T-cell (primary cell): Measurements from ENCODE around the gene ISL2. TPM values are rescaled to one million over a fixed set of nuclear protein-coding genes. Genes with fewer than 3 reads are reported as not detected.

ENCODE experiments used
- ATAC-seq, 4 experiments: fragments of 200-7000 bp in 3 of 4; fragments of 150-1000 bp in 1 of 4; cut with Tn5 transposase; replicated peaks in 1 of 4; 1 replicate in 3 of 4; 2 replicates in 1 of 4; pipeline ENCODE4 v1.10.0; 2021; ENCODE audit warnings: moderate library complexity in 3 of 4, mild to moderate bottlenecking in 2 of 4, moderate number of reproducible peaks in 1 of 4
- CTCF ChIA-PET, 2 donors: fragments of 300-600 bp; sonication (Branson Sonifier 250); formaldehyde crosslinking; loops; one replicate each; lab custom pipeline; 2022; ENCODE audit warnings: antibody characterized with exemption in 2 of 2; lab: Charles Lee
- POLR2A ChIA-PET, 2 donors: fragments of 300-600 bp; sonication (Branson Sonifier 250); formaldehyde crosslinking; loops; one replicate each; lab custom pipeline; 2022; ENCODE audit warnings: antibody characterized with exemption in 2 of 2; lab: Charles Lee
- DNase-seq, 35 experiments: peaks; one replicate each; pipeline versions ENCODE4 v3.0.0 to v3.0.0-alpha.2; 2013 to 2023
- H3K27ac ChIP-seq: one replicate; pipeline ENCODE4 v1.5.1; 2013; ENCODE audit warnings: low read length
- H3K27me3 ChIP-seq, 2 experiments: replicated peaks in 1 of 2; 1 replicate in 1 of 2; 2 replicates in 1 of 2; pipeline versions ENCODE4 v1.6.1 to v1.7.0; 2013; ENCODE audit warnings: low read length in 1 of 2, mixed read lengths in 1 of 2; ENCODE audit not compliant: control insufficient read depth in 2 of 2, insufficient read depth in 2 of 2; ENCODE audit errors: extremely low read depth in 1 of 2
- H3K36me3 ChIP-seq, 2 donors: 1 replicate in 1 of 2; 2 replicates in 1 of 2; pipeline versions ENCODE4 v1.6.1 to v1.7.0; 2013; ENCODE audit warnings: low read length in 1 of 2; ENCODE audit not compliant: control insufficient read depth in 2 of 2, insufficient read depth in 1 of 2; ENCODE audit errors: extremely low read depth in 1 of 2
- H3K4me1 ChIP-seq, 2 experiments: 1 replicate in 1 of 2; 2 replicates in 1 of 2; pipeline versions ENCODE4 v1.6.1 to v1.7.0; 2013; ENCODE audit warnings: low read length in 2 of 2, mixed read lengths in 1 of 2; ENCODE audit not compliant: insufficient read depth in 2 of 2, control insufficient read depth in 1 of 2; ENCODE audit errors: extremely low read depth in 1 of 2
- H3K4me3 ChIP-seq, 2 donors: 1 replicate in 1 of 2; 2 replicates in 1 of 2; pipeline versions ENCODE4 v1.5.1 to v1.7.0; 2013; ENCODE audit warnings: mild to moderate bottlenecking in 2 of 2, low read length in 1 of 2, moderate library complexity in 1 of 2; ENCODE audit not compliant: control insufficient read depth in 1 of 2; ENCODE audit errors: extremely low read depth in 1 of 2
- H3K9me3 ChIP-seq: 2 replicates; pipeline ENCODE4 v1.7.0; 2013
- H3K27ac Mint-ChIP-seq, 2 donors: one replicate each; pipeline ENCODE4 v1.8.0; 2020 to 2021; ENCODE audit warnings: mild to moderate bottlenecking in 2 of 2, mixed read lengths in 2 of 2
- H3K27me3 Mint-ChIP-seq, 2 donors: one replicate each; pipeline ENCODE4 v1.8.0; 2021 to 2022; ENCODE audit warnings: mixed read lengths in 2 of 2
- H3K36me3 Mint-ChIP-seq: one replicate; pipeline ENCODE4 v1.8.0; 2021; ENCODE audit warnings: mixed read lengths
- H3K4me1 Mint-ChIP-seq, 3 donors: one replicate each; pipeline ENCODE4 v1.8.0; 2020 to 2022; ENCODE audit warnings: mixed read lengths in 3 of 3, mild to moderate bottlenecking in 1 of 3
- H3K4me3 Mint-ChIP-seq, 3 donors: one replicate each; pipeline ENCODE4 v1.8.0; 2020 to 2022; ENCODE audit warnings: mild to moderate bottlenecking in 3 of 3, mixed read lengths in 3 of 3, moderate library complexity in 3 of 3
- H3K9me3 Mint-ChIP-seq, 3 donors: one replicate each; pipeline ENCODE4 v1.8.0; 2020 to 2022; ENCODE audit warnings: mixed read lengths in 3 of 3
- WGBS: methylation state at CpG from one replicate; pipeline ENCODE4 v1.1.5; 2013; ENCODE audit warnings: missing lambda C conversion rate; ENCODE audit not compliant: insufficient coverage; 5-methylcytosine and 5-hydroxymethylcytosine counted together
- total RNA-seq, 35 experiments: library from RNA in 6 of 35; stranded (reverse) in 6 of 35; fragments of 120-200 nt in 1 of 35; gene quantifications; one replicate each; pipeline versions ENCODE4 v1.2.1 to v1.2.4 and lab custom pipeline; 2013 to 2026

ISL2 gene
- total RNA-seq, 5 donors from 2014 or later (not counting 1 experiment from before 2014, with no cell fraction given) = 0.23 to 0.44 (median 0.26) TPM; not detected in 2

DNA sequence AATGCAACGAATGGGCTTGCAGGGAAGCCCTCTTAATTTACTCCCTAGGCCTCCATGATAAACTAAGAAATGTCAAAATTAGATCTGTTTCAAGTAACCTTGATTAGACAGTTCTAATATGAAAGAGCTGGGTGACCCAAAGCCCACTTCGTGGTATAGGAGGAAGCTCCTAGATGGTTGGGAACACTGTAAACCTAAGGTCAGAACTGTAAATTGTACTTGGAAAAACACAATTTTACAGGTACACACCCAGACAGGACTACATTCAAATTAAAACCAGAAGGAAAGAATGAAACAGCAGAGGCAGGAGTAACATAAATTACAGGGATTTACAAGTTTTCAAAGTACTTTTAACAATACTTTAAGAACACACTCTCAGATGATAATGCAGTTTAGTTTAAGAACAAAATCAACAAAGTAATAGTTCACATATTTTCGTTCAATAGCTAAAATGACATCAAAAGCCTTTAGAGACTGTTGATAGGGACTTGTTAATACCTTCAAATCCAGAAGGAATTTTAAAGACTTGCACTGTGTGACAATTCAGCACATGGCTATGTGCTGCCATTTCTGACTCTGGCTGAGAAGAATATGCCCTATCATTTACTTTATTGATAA is 18.4 kb downstream of the ISL2 start:
- Mint-ChIP-seq H3K4me1 (no peaks in the 10 kb centered on the region), H3K27ac (no peak overlapping the region), H3K9me3 (no peaks in the 10 kb centered on the region), H3K36me3 (peaks cover 44% of the 10 kb centered on the region), H3K27me3 (no peaks in the 10 kb centered on the region), H3K4me3 (no peak overlapping the region)
- no peak overlapping the region for H3K4me3 ChIP-seq
- no peaks in the 10 kb centered on the region for H3K9me3 ChIP-seq
- POLR2A ChIA-PET = no interaction called here
- no peaks in the 10 kb centered on the region for H3K4me1 ChIP-seq
- ATAC-seq (no peak), DNase-seq (no peak)
- CTCF ChIA-PET = no interaction called here
- no peak overlapping the region for H3K27ac ChIP-seq
- H3K27me3 ChIP-seq = no peaks in the 10 kb centered on the region
- no CpG with 5 or more reads among the region's 3 CpGs for WGBS
- no peaks in the 10 kb centered on the region for H3K36me3 ChIP-seq

DNA sequence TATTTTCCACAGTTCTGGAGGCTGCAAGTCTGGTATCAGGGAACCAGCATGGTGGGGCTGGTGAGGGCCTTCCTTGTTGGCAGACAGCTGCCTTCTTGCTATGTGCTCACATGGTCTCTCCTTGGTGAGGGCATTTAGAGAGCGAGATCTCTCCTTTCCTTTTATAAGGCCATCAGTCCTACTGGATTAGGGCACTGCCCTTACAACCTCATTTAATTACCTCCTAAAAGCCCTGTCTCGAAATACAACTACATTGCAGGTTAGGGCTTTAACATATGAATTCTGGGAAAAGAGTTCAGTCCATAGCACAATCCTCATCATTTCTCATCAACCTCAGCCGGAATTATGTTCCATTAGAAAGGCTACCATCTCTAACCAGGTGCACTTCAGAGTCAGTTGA is 21.9 kb downstream of the ISL2 start:
- no peak overlapping the region for H3K4me3 Mint-ChIP-seq
- H3K4me3 ChIP-seq = no peak overlapping the region
- 100% methylated on average over 1 of the region's 3 CpGs for WGBS

GRCh38 chr15:76359152-76359551 is 22.6 kb downstream of the ISL2 start:
- DNase-seq = no peak
- no peak overlapping the region for H3K27ac ChIP-seq
- no peaks in the 10 kb centered on the region for H3K36me3 ChIP-seq
- Mint-ChIP-seq H3K27me3 (no peaks in the 10 kb centered on the region), H3K27ac (no peak overlapping the region), H3K9me3 (no peaks in the 10 kb centered on the region), H3K4me3 (no peak overlapping the region), H3K36me3 (peaks cover 34% of the 10 kb centered on the region), H3K4me1 (no peaks in the 10 kb centered on the region)
- 97% methylated on average over 3 of the region's 3 CpGs for WGBS
- no peaks in the 10 kb centered on the region for H3K4me1 ChIP-seq
- POLR2A ChIA-PET = no interaction called here
- ATAC-seq = no peak
- CTCF ChIA-PET = no interaction called here
- no peaks in the 10 kb centered on the region for H3K9me3 ChIP-seq
- H3K27me3 ChIP-seq = no peaks in the 10 kb centered on the region
- H3K4me3 ChIP-seq = no peak overlapping the region

More for the DNA sequence above, 21.9 kb downstream of the ISL2 start:
- no peaks in the 10 kb centered on the region for H3K9me3 ChIP-seq
- no peaks in the 10 kb centered on the region for H3K27me3 Mint-ChIP-seq
- DNase-seq (no peak), ATAC-seq (no peak)
- H3K27me3 ChIP-seq = no peaks in the 10 kb centered on the region
- no peaks in the 10 kb centered on the region for H3K4me1 Mint-ChIP-seq
- H3K27ac ChIP-seq = no peak overlapping the region
- H3K27ac Mint-ChIP-seq = no peak overlapping the region
- peaks cover 37% of the 10 kb centered on the region for H3K36me3 Mint-ChIP-seq
- POLR2A ChIA-PET = no interaction called here
- H3K9me3 Mint-ChIP-seq = no peaks in the 10 kb centered on the region
- CTCF ChIA-PET = no interaction called here
- no peaks in the 10 kb centered on the region for H3K36me3 ChIP-seq
- no peaks in the 10 kb centered on the region for H3K4me1 ChIP-seq

- Mint-ChIP-seq H3K4me1 (no peaks in the 10 kb centered on the region), H3K4me3 (no peak overlapping the region), H3K27me3 (no peaks in the 10 kb centered on the region), H3K9me3 (no peaks in the 10 kb centered on the region), H3K36me3 (peaks cover 34% of the 10 kb centered on the region), H3K27ac (no peak overlapping the region)
- Histone ChIP-seq H3K27me3 (no peaks in the 10 kb centered on the region), H3K36me3 (no peaks in the 10 kb centered on the region), H3K4me1 (no peaks in the 10 kb centered on the region), H3K4me3 (no peak overlapping the region), H3K27ac (no peak overlapping the region), H3K9me3 (no peaks in the 10 kb centered on the region)
- 100% methylated on average over 2 of the region's 3 CpGs for whole genome bisulfite sequencing
- POLR2A ChIA-PET = no interaction called here
- DNase-seq (no peak), ATAC-seq (no peak)
- CTCF ChIA-PET = interaction anchor here in 1 of 2 donors (0.6 kb wide), 1 partner anchor 36 kb away, joined by 6 read pairs; no protein-coding TSS in a partner anchor
Measured at GRCh38 chr15:76360416-76360815, 23.8 kb downstream of the ISL2 start.

DNA sequence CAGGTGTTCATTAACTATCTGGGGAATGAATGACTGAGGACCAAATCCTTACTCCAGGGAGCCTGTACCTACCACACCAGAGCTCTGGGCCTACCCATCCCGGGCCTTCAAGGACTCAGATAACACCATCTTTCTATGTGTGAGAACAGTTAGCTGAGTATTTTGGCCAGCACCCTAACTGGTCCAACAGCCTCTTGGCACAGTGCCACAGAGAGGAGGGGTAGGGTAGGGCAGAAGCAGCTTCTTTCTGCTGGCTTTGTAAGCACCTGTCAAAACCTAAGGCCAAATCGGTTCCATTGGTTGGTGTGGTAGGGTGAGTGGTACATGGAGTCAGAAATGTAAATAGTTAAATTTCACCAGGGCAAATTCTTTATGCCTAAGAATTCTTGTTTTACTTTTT is 26.7 kb downstream of the ISL2 start:
- WGBS = no CpG with 5 or more reads among the region's 2 CpGs
- ChIA-PET CTCF (no interaction called here), POLR2A (no interaction called here)
- Histone ChIP-seq H3K4me1 (no peaks in the 10 kb centered on the region), H3K27me3 (no peaks in the 10 kb centered on the region), H3K9me3 (no peaks in the 10 kb centered on the region), H3K36me3 (no peaks in the 10 kb centered on the region), H3K27ac (no peak overlapping the region), H3K4me3 (no peak overlapping the region)
- no peaks in the 10 kb centered on the region for H3K27me3 Mint-ChIP-seq
- no peak overlapping the region for H3K27ac Mint-ChIP-seq
- peaks cover 36% of the 10 kb centered on the region for H3K36me3 Mint-ChIP-seq
- H3K9me3 Mint-ChIP-seq = no peaks in the 10 kb centered on the region
- ATAC-seq (no peak), DNase-seq (no peak)
- no peak overlapping the region for H3K4me3 Mint-ChIP-seq
- H3K4me1 Mint-ChIP-seq = no peaks in the 10 kb centered on the region

DNA sequence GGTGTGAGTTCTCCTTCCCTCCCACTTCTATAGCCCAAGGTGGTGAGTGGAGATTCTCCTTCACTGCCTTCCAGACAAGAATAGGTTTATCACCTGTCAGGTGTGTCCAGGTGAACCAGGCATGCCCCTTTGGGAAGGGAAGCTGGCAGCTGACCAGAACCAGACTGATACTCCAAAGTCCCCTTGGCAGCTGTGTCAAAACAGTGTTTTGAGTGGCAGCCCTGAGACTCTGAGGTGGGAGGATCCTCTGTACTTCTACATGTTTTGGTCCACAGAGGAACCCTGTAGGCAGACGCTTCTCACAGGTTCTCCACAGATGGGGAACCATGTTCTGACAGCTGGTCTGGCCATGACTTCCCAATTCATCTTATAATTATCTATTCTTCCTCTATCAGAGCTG is 30.1 kb downstream of the ISL2 start:
- H3K36me3 Mint-ChIP-seq = peaks cover 35% of the 10 kb centered on the region
- CTCF ChIA-PET = no interaction called here
- no peaks in the 10 kb centered on the region for H3K27me3 ChIP-seq
- no peak overlapping the region for H3K27ac ChIP-seq
- H3K9me3 ChIP-seq = no peaks in the 10 kb centered on the region
- WGBS = no CpG with 5 or more reads among the region's 1 CpG
- ATAC-seq (no peak), DNase-seq (no peak)
- POLR2A ChIA-PET = no interaction called here
- H3K27ac Mint-ChIP-seq = no peak overlapping the region
- H3K9me3 Mint-ChIP-seq = no peaks in the 10 kb centered on the region
- peaks cover 0 to 3% of the 10 kb centered on the region in 2 donors for H3K36me3 ChIP-seq
- H3K4me3 Mint-ChIP-seq = no peak overlapping the region
- H3K4me3 ChIP-seq = no peak overlapping the region
- no peaks in the 10 kb centered on the region for H3K4me1 Mint-ChIP-seq
- H3K27me3 Mint-ChIP-seq = no peaks in the 10 kb centered on the region
- no peaks in the 10 kb centered on the region for H3K4me1 ChIP-seq
